Lower lobe of right lung (tissue), 2 donors: ENCODE measurements around the gene SIGLEC6. TPM values are rescaled to one million over a fixed set of nuclear protein-coding genes. Genes with fewer than 3 reads are reported as not detected.

Experiments used
- ATAC-seq, 2 donors: fragments of 200-7000 bp; cut with Tn5 transposase; one replicate each; pipeline ENCODE4 v1.9.1; 2020 to 2022; ENCODE audit warnings: mild to moderate bottlenecking in 2 of 2, moderate library complexity in 2 of 2
- DNase-seq: peaks from one replicate; pipeline ENCODE4 v3.0.0-alpha.2; 2020
- H3K27ac ChIP-seq: fragments of 200-600 bp; one replicate; pipeline ENCODE4 v1.8.0; 2022
- H3K27me3 ChIP-seq: fragments of 200-600 bp; one replicate; pipeline ENCODE4 v1.8.0; 2022; ENCODE audit warnings: low read depth
- H3K36me3 ChIP-seq: fragments of 200-600 bp; one replicate; pipeline ENCODE4 v1.8.0; 2022; ENCODE audit warnings: mild to moderate bottlenecking
- H3K4me1 ChIP-seq: fragments of 200-600 bp; one replicate; pipeline ENCODE4 v1.8.0; 2022
- H3K4me3 ChIP-seq: fragments of 200-600 bp; one replicate; pipeline ENCODE4 v1.8.0; 2022; ENCODE audit warnings: mild to moderate bottlenecking
- H3K9me3 ChIP-seq: fragments of 200-600 bp; one replicate; pipeline ENCODE4 v1.8.0; 2022
- CTCF ChIP-seq: fragments of 200-600 bp; IDR thresholded peaks from one replicate; pipeline ENCODE4 v1.8.0; 2022; ENCODE audit warnings: antibody characterized with exemption, mild to moderate bottlenecking
- intact Hi-C: fragments of 100-400 bp; cut with DNase I; formaldehyde crosslinking; loops from one replicate; pipeline ENCODE4 v1.11.0; 2022
- total RNA-seq: library from RNA; stranded (reverse); fragmentation: NEBNext Ultra II Directional; extraction: Animal tissue kit (Norgen Biotek cat#: 25700); gene quantifications from one replicate; pipeline ENCODE4 v1.2.1, GENCODE V29; 2021
- donor health status: DM: no; HTN: yes; CAD: no; lungs with severe emphysema.

Gene SIGLEC6
- total RNA-seq, 1 donor from 2014 or later, result 6.5 TPM

- DNase-seq (no peak), ATAC-seq (no peak)
- Histone ChIP-seq H3K4me1 (no peaks in the 10 kb centered on the region), H3K36me3 (no peaks in the 10 kb centered on the region), H3K27ac (no peak overlapping the region), H3K9me3 (no peaks in the 10 kb centered on the region), H3K4me3 (no peak overlapping the region), H3K27me3 (peaks cover 4% of the 10 kb centered on the region)
- TF ChIP-seq CTCF, result no peak
- intact Hi-C loops, result no loop called here
These were observed 63.5 kb downstream of the SIGLEC6 start for GRCh38 chr19:51467864-51468544.

Other genes starting within 250 kb of the SIGLEC6 start
- gene IGLON5, start 220.0 kb downstream of the SIGLEC6 start, total RNA-seq, result not detected
- gene VSIG10L, start 189.5 kb downstream of the SIGLEC6 start, total RNA-seq, result 3.2 TPM
- 59.8 TPM for gene ETFB, start 165.3 kb downstream of the SIGLEC6 start, total RNA-seq
- gene CLDND2, start 162.7 kb downstream of the SIGLEC6 start, total RNA-seq, result 1.9 TPM
- 31.7 TPM for gene NKG7, start 159.0 kb downstream of the SIGLEC6 start, total RNA-seq
- not detected for gene LIM2, start 143.7 kb downstream of the SIGLEC6 start, total RNA-seq
- gene C19orf84, start 141.1 kb downstream of the SIGLEC6 start, total RNA-seq, result not detected
- 17.4 TPM for gene SIGLEC10, start 114.0 kb downstream of the SIGLEC6 start, total RNA-seq
- gene SIGLEC8, start 73.2 kb downstream of the SIGLEC6 start, total RNA-seq, result 3.0 TPM
- gene CEACAM18, start 53.1 kb downstream of the SIGLEC6 start, total RNA-seq, result not detected
- 5.9 TPM for gene SIGLEC12, start 29.9 kb downstream of the SIGLEC6 start, total RNA-seq
- gene ZNF175, start 39.6 kb upstream of the SIGLEC6 start, total RNA-seq, result 17.1 TPM
- 3.1 TPM for gene SIGLEC5, start 98.7 kb upstream of the SIGLEC6 start, total RNA-seq
- gene SIGLEC14, start 115.2 kb upstream of the SIGLEC6 start, total RNA-seq, result 20.3 TPM
- 19.8 TPM for gene SPACA6, start 161.7 kb upstream of the SIGLEC6 start, total RNA-seq
- not detected for gene HAS1, start 192.3 kb upstream of the SIGLEC6 start, total RNA-seq
- 105 TPM for gene FPR1, start 220.2 kb upstream of the SIGLEC6 start, total RNA-seq
- 29.4 TPM for gene FPR2, start 229.5 kb upstream of the SIGLEC6 start, total RNA-seq